NCI-H748 (cell line): ENCODE measurements around the gene PDE4D.

Source experiments
- DNase-seq: peaks from one replicate; lab custom pipeline; 2025; ENCODE audit not compliant: unreplicated experiment; lab: John Stamatoyannopoulos, UW

Gene PDE4D

GRCh38 chr5:59711310-59711709 is 182.2 kb downstream of the PDE4D start:
- no peak for DNase-seq

- DNase-seq: no peak
Measured at GRCh38 chr5:59709846-59710245, 183.7 kb downstream of the PDE4D start.

- no peak for DNase-seq
Measured at GRCh38 chr5:59709346-59709821, 184.1 kb downstream of the PDE4D start.

- no peak for DNase-seq
Measured at GRCh38 chr5:59704936-59705335, 188.6 kb downstream of the PDE4D start.

GRCh38 chr5:59703789-59704188 is 189.7 kb downstream of the PDE4D start:
- DNase-seq: no peak

GRCh38 chr5:59698207-59699178 is 195.0 kb downstream of the PDE4D start:
- peak; percentile 16 for DNase-seq

- no peak for DNase-seq
Measured at GRCh38 chr5:59694411-59694810, 199.1 kb downstream of the PDE4D start.

GRCh38 chr5:59693492-59694309 is 199.8 kb downstream of the PDE4D start:
- no peak for DNase-seq

GRCh38 chr5:59685793-59686192 is 207.7 kb downstream of the PDE4D start:
- DNase-seq: peak; percentile 2

GRCh38 chr5:59685191-59685530 is 208.4 kb downstream of the PDE4D start:
- no peak for DNase-seq

GRCh38 chr5:59684388-59685190 is 208.9 kb downstream of the PDE4D start:
- DNase-seq: no peak

- DNase-seq: no peak
Measured at GRCh38 chr5:59683311-59683710, 210.2 kb downstream of the PDE4D start.

GRCh38 chr5:59682542-59682941 is 211.0 kb downstream of the PDE4D start:
- DNase-seq: no peak

GRCh38 chr5:59678943-59679342 is 214.6 kb downstream of the PDE4D start:
- no peak for DNase-seq

- DNase-seq: no peak
Measured at GRCh38 chr5:59674763-59675162, 218.8 kb downstream of the PDE4D start.

- peak; percentile 62 for DNase-seq
Measured at GRCh38 chr5:59673438-59674058, 220.0 kb downstream of the PDE4D start.

GRCh38 chr5:59666440-59667068 is 227.0 kb downstream of the PDE4D start:
- peak; percentile 10 for DNase-seq

- DNase-seq: peak; percentile 20
Measured at GRCh38 chr5:59665832-59666203, 227.7 kb downstream of the PDE4D start.

- DNase-seq: peak; percentile 20
Measured at GRCh38 chr5:59665086-59665831, 228.3 kb downstream of the PDE4D start.
